ENCODE results near the gene DDAH2.

DNA sequence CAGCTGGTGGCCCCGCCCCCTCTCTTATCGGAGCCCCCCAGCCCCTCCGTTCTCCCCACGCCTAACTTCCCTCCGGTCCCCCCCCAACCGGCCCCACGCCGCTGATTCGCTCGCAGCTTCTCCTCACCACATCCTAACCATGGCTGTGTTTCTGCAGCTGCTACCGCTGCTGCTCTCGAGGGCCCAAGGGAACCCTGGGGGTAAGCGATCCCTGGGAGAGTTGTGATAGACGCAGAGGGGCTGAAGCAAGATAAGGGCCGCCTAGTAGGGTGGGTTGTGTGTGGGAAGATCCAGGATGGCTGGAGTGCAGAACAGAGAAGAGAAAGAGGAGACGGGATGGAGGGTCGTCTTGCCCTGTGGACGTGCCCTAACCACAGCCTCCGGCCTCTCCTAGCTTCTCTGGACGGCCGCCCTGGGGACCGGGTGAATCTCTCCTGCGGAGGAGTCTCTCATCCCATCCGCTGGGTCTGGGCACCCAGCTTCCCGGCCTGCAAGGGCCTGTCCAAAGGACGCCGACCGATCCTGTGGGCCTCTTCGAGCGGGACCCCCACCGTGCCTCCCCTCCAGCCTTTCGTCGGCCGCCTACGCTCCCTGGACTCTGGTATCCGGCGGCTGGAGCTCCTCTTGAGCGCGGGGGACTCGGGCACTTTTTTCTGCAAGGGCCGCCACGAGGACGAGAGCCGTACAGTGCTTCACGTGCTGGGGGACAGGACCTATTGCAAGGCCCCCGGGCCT lies 5.7 kb downstream of the DDAH2 start, which contains the start of gene MPIG6B:
- TF ChIP-seq YY1 (IDR thresholded peaks at IDR 0.05; ENCODE audit: insufficient read depth, insufficient read length) = no peak
- TF ChIP-seq ZNF274 (IDR thresholded peaks at IDR 0.05; ENCODE audit: low read depth, low read length) = no peak
- no peak for TF ChIP-seq SUZ12 (IDR thresholded peaks at IDR 0.05; ENCODE audit: extremely low read depth, insufficient read depth, insufficient read length)

All from NT2/D1 (cell line).